Naive B cell (primary cell): ENCODE measurements around the gene ATP2B2. TPM values are rescaled to one million over a fixed set of nuclear protein-coding genes. Genes with fewer than 3 reads are reported as not detected.
A peak's percentile ranks its signal among the peaks of the same experiment; 100 is the strongest.

Source experiments
- ATAC-seq, 2 donors: fragments of 150-1000 bp; cut with Tn5 transposase; 2 replicates each; pipeline ENCODE4 v1.10.0; 2021; ENCODE audit warnings: low read depth in 2 of 2, mild to moderate bottlenecking in 2 of 2, moderate library complexity in 2 of 2
- DNase-seq: peaks from one replicate; pipeline ENCODE4 v3.0.0; 2022
- H3K27ac Mint-ChIP-seq, 6 donors: one replicate each; pipeline ENCODE4 v1.8.0; 2020 to 2022; ENCODE audit warnings: mild to moderate bottlenecking in 6 of 6, mixed read lengths in 6 of 6, moderate library complexity in 5 of 6, inconsistent platforms in 2 of 6
- H3K27me3 Mint-ChIP-seq, 3 donors: one replicate each; pipeline ENCODE4 v1.8.0; 2021 to 2022; ENCODE audit warnings: mixed read lengths in 3 of 3, mild to moderate bottlenecking in 1 of 3
- H3K36me3 Mint-ChIP-seq, 2 donors: one replicate each; pipeline ENCODE4 v1.8.0; 2020 to 2022; ENCODE audit warnings: mixed read lengths in 2 of 2, inconsistent platforms in 1 of 2, mild to moderate bottlenecking in 1 of 2
- H3K4me1 Mint-ChIP-seq, 3 donors: one replicate each; pipeline ENCODE4 v1.8.0; 2020 to 2022; ENCODE audit warnings: mixed read lengths in 3 of 3, inconsistent platforms in 1 of 3, mild to moderate bottlenecking in 1 of 3, moderate library complexity in 1 of 3
- H3K4me3 Mint-ChIP-seq, 8 donors: one replicate each; pipeline ENCODE4 v1.8.0; 2020 to 2022; ENCODE audit warnings: mild to moderate bottlenecking in 8 of 8, mixed read lengths in 8 of 8, moderate library complexity in 8 of 8, inconsistent platforms in 2 of 8
- H3K9me3 Mint-ChIP-seq, 7 donors: one replicate each; pipeline ENCODE4 v1.8.0; 2020 to 2022; ENCODE audit warnings: mixed read lengths in 7 of 7, mild to moderate bottlenecking in 5 of 7, inconsistent platforms in 2 of 7, moderate library complexity in 1 of 7
- polyA plus RNA-seq, 6 donors: library from polyadenylated mRNA; unstranded; fragments of 300-500 nt; fragmentation: Illumina TruSeq; gene quantifications; one replicate each; pipeline ENCODE4 v1.2.3, GENCODE V29; 2021; ENCODE audit warnings: low read depth in 6 of 6

The ATP2B2 gene
- polyA plus RNA-seq, 6 donors from 2014 or later, result 0.06 TPM; not detected in 5

DNA sequence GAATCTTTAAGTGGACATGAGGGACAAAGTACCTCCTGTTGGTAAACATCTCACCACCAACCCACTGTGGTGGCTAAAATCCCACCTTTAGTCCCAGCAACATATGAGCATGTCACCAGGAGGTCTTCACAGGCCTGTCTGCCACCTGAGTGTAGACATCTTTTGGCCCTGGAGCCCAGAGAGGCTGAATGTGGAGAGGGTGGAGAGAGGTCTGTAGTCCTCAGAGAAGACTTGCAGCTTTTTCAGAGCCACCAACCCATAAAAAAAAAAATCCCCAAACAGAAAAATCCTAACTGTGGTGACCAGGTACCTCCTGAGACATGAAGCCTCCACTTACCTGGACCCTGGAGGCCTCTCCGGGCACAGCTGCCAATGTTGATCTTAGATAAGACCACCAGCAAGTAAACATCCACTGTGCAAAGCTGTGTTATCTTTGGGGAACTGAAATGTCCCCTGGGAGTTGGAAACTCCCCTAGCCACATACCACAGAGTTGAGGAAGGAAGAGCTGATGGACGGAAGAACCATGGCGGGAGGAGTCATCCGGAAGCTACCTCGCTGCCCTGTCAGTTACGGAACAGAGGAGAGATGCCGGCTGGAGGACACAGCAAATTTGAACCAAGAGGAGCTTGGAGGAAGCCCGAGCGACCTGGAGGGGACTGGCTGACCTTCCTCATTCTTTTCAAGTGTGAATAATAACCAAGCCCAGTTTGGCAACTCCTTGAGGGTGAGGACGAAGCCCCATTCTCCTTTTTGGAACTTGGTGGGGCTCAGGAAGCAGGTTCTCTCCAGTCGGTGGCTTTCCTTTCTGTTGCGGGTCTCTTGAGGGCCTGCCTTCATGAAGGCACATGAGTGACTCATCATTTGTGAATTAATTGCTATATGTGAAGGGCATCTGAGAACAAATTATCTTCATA is 212.6 kb downstream of the ATP2B2 start, which contains the start of gene GHRL:
Gene GHRL, minus strand, starts transcription at position 443 of the 915 bp plus-strand sequence. CDS start 2,767 bp downstream, outside the sequence.
- H3K36me3 Mint-ChIP-seq, result peaks cover 0 to 10% of the 10 kb centered on the region in 2 donors
- DNase-seq (peak; percentile 78), ATAC-seq (peak; percentile 96 to 97)
- H3K4me3 Mint-ChIP-seq, result peak within 1 kb of the TSS; percentile 66 to 90 (median 86)
- H3K4me1 Mint-ChIP-seq, result peaks cover 29 to 40% (median 37%) of the 10 kb centered on the region in 3 donors
- no peaks in the 10 kb centered on the region for H3K27me3 Mint-ChIP-seq
- H3K27ac Mint-ChIP-seq, result peak within 1 kb of the TSS; percentile 89 to 96 (median 92)
- no peaks in the 10 kb centered on the region for H3K9me3 Mint-ChIP-seq

DNA sequence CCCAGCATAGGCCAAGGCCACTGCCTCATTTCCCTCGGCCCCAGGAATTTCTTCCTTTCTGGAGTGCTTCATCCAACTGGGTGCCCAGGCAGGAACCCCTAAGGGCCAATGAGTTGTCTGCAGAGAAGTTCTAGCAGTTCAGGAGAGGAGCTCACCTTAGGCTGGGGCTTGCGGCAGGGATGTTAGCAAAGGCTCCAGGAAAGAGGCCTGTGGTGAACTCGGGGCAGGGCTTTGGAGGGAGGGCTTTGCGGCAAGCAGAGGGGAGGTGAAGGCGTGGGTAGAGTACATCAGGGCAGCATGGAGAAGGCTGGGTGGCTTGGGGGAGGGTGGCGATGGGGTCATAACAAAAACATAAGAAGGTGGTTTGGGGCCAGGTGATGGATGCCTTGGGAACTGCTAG is 213.7 kb downstream of the ATP2B2 start:
- peak overlapping the region; percentile 27 to 94 (median 90) for H3K27ac Mint-ChIP-seq
- DNase-seq (no peak), ATAC-seq (no peak)
- peaks cover 0 to 4% of the 10 kb centered on the region in 2 donors for H3K36me3 Mint-ChIP-seq
- H3K27me3 Mint-ChIP-seq, result no peaks in the 10 kb centered on the region
- H3K4me1 Mint-ChIP-seq, result peaks cover 29 to 46% (median 44%) of the 10 kb centered on the region in 3 donors
- H3K9me3 Mint-ChIP-seq, result no peaks in the 10 kb centered on the region
- peak overlapping the region in 4 of 8 donors; percentile 47 to 78 (median 70) for H3K4me3 Mint-ChIP-seq

DNA sequence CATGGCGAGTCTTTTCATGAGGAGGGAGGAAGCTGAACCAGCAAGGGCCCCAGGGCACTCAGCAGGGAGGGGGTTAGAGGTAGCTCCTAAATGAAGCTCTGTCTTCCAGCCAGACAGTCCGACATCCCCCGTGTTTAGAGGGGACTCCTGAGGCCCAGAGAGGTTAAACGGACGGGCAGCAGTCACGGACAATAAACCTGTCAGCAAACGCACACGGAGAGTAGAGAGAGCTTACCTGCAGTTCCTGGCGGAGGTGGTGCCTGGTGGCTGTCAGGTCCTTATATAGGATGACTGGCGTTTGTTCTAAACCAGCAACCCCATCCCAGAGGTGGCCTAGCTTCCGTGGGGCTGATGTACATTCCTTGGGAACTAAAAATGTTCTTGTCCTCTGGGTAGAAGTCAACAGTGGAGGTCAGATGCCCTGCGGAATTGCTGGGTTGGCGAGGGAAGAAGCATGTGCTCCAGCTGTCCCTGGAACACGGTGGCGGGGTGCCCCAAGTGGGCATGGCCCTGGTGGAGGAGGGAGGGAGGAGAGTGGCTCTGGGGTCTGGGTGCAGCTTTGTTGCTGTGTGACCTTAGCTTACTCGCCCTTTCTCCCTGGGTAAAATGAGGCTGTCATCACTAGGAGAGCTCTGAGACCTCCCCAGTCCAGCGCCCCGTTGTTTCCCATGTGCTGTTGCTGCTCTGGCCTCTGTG is 214.8 kb downstream of the ATP2B2 start:
- peak overlapping the region in 4 of 6 donors; percentile 33 to 87 (median 68) for H3K27ac Mint-ChIP-seq

DNA sequence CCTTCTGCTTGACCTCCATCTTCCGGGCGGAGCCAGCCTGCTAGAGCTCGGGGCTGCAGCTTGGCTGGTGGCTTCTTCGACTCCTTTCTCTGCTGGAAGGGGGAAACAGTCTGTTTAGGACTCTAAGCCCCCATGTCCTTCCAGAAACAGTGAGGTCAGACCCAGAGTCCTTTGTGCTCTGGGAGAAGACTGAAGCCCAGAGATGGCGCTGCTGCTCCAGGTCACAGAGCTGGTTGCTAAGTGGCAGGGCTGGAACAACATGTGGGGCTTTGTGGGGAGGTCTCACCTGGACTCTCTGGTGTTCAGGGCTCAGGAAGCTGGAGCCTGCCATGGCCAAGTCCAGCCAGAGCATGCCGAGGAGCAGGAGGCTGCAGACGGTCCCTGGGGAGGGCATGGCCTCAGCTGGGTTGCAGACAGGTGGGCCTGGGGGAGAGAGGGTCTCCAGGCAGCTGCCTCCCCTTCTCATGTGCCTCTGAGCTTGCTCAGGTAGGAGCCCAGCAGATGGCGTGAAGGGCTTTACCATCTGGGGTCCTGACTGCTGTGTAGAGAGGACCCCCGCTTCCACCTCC is 215.5 kb downstream of the ATP2B2 start:
- H3K4me3 Mint-ChIP-seq, result no peak overlapping the region
- H3K27me3 Mint-ChIP-seq, result no peaks in the 10 kb centered on the region
- H3K27ac Mint-ChIP-seq, result peak overlapping the region in 3 of 6 donors; percentile 22 to 87 (median 39)
- ATAC-seq (no peak), DNase-seq (no peak)
- no peaks in the 10 kb centered on the region for H3K9me3 Mint-ChIP-seq
- H3K4me1 Mint-ChIP-seq, result peaks cover 31 to 48% (median 43%) of the 10 kb centered on the region in 3 donors
- H3K36me3 Mint-ChIP-seq, result no peaks in the 10 kb centered on the region

More for the DNA sequence above, 214.8 kb downstream of the ATP2B2 start:
- Mint-ChIP-seq H3K36me3 (no peaks in the 10 kb centered on the region), H3K4me1 (peaks cover 29 to 46% (median 44%) of the 10 kb centered on the region in 3 donors), H3K4me3 (no peak overlapping the region), H3K27me3 (no peaks in the 10 kb centered on the region), H3K9me3 (no peaks in the 10 kb centered on the region)
- DNase-seq (no peak), ATAC-seq (no peak)

DNA sequence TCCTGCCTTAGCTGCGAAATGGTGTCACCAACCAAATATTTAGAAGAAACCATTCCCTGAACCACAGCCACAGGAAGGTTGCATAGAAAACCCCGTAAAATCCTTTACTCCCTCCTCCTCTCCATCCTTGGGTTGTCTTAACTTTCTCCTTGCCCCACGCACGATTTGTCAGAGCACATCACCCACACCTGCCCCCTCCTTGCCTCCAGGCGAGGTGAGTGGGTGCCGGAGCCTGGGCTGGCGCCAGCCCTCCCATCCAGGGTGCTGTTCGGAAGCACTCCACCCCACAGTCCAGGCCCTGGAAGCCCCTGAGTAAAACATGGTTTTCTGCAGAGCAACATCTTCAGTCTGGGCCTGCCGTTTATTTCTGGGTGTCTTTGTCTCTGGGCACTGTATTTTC is 216.3 kb downstream of the ATP2B2 start:
- no peaks in the 10 kb centered on the region for H3K9me3 Mint-ChIP-seq
- H3K4me3 Mint-ChIP-seq, result no peak overlapping the region
- peak overlapping the region in 2 of 6 donors; percentile 39 to 42 for H3K27ac Mint-ChIP-seq
- ATAC-seq (no peak), DNase-seq (no peak)
- H3K27me3 Mint-ChIP-seq, result no peaks in the 10 kb centered on the region
- no peaks in the 10 kb centered on the region for H3K36me3 Mint-ChIP-seq
- H3K4me1 Mint-ChIP-seq, result peaks cover 29 to 50% (median 43%) of the 10 kb centered on the region in 3 donors

DNA sequence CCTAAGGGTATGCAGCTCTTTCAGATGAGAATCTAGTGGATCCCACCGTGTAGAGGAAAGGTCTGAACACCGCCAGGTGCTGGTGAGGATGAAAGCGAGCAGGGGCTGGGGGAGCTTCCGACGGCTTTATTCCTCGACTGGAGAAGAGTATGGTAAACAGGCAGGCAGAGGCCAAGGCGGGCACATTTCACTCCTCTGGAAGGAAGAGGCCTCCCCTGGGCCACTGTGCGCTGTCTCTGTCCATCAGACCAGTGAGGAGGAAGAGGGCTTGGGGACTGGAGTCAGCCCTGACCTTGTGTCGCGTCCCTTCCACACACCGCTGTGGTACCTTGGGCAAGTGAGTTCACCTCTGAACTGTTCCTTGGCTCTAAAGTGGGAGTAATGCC is 216.8 kb downstream of the ATP2B2 start:
- ATAC-seq (no peak), DNase-seq (no peak)
- H3K36me3 Mint-ChIP-seq, result no peaks in the 10 kb centered on the region
- H3K4me1 Mint-ChIP-seq, result peaks cover 27 to 45% (median 40%) of the 10 kb centered on the region in 3 donors
- no peaks in the 10 kb centered on the region for H3K9me3 Mint-ChIP-seq
- no peak overlapping the region for H3K4me3 Mint-ChIP-seq
- H3K27ac Mint-ChIP-seq, result peak overlapping the region in 1 of 6 donors; percentile 81
- H3K27me3 Mint-ChIP-seq, result no peaks in the 10 kb centered on the region

DNA sequence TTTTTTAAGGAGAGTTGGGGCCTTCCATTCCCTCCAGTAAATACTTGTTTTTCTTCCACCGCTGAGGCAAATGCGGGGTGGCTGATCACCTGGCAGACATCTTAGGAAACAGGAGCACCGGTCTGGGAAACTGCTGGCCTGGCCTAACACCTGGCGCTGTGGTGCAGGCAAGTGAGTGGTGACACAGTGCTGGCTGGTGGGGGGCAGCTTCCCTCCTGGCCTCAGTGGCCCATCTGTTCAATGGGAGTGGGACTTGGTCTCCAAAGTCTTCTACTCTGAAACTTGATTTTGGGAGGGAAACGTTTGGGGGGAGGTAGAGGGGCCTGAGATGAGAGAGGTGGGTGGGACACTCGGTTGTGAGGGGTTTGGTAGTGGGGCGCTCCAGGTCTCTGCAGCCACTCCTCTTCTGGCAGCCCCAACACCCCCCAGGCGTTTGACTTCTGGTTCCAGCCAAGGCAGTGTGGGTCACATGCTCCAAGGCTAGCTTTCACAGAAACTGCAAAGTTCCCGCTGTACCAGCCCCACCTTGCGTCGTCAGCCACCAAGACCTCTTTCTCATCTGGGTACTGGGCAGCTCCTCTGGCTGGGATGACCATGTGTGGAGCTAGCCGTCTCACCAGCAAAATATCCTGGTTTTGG is 217.3 kb downstream of the ATP2B2 start:
- ATAC-seq (no peak), DNase-seq (no peak)
- Mint-ChIP-seq H3K36me3 (no peaks in the 10 kb centered on the region), H3K27me3 (no peaks in the 10 kb centered on the region), H3K4me1 (peaks cover 26 to 40% (median 39%) of the 10 kb centered on the region in 3 donors), H3K9me3 (no peaks in the 10 kb centered on the region), H3K4me3 (no peak overlapping the region), H3K27ac (peak overlapping the region in 2 of 6 donors; percentile 72 to 81)

DNA sequence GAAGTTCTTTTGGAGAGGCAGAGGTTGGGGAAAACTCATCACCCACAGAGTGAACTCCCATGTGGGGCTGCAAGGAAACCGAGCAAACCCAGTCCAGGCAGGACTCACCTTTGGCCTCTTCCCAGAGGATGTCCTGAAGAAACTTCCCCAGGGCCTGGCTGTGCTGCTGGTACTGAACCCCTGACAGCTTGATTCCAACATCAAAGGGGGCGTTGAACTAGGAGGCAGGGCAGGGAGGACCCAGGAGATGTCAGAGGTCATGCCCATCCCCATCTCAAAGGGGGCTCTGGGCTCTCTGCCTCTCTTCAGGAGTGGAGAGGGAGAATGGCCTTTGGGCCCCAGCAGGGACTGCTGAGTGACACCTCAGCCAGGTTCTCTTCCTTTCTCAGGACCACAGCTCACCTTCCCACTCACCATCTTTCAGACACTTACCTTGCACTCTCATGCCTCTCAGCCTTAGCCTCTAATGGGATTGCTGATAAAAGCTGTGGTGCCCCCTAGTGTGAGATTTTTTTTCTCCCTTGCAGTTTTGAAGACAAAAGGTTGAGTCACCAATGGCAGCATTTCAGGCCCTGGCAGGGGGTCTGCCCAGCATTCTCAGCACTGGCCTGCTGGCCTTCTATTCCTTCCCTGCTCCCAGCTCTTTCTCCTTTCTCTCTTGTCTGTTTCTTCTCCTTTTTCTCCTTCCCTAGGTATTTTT is 218.6 kb downstream of the ATP2B2 start:
- H3K9me3 Mint-ChIP-seq, result no peaks in the 10 kb centered on the region

DNA sequence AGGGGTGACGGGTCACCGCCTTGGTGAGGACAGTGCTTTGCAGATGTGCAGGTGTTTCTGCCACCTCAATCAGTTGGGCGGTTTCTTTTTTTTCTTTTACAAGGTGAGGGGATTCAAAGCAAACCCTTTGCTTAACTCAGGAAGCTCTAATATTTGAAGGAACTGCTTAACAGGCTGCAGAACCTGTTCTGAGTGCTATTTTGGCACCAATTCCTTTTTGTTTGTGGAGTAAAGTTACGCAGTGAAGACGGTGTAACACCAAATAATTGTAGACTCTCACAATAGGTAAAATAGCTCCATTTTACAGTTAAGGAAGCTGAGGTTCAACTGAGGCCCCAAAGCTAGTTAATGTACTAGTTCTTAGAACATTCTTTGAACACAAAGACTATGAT is 219.3 kb downstream of the ATP2B2 start:
- ATAC-seq (no peak), DNase-seq (no peak)
- no peaks in the 10 kb centered on the region for H3K9me3 Mint-ChIP-seq
- H3K4me3 Mint-ChIP-seq, result no peak overlapping the region
- no peaks in the 10 kb centered on the region for H3K36me3 Mint-ChIP-seq
- H3K27me3 Mint-ChIP-seq, result no peaks in the 10 kb centered on the region
- H3K27ac Mint-ChIP-seq, result no peak overlapping the region
- peaks cover 9 to 21% (median 20%) of the 10 kb centered on the region in 3 donors for H3K4me1 Mint-ChIP-seq

More for the DNA sequence above, 218.6 kb downstream of the ATP2B2 start:
- ATAC-seq (peak; percentile 34 to 49), DNase-seq (peak; percentile 23)
- Mint-ChIP-seq H3K27ac (peak overlapping the region in 5 of 6 donors; percentile 0 to 82 (median 19)), H3K4me1 (peaks cover 14 to 27% (median 26%) of the 10 kb centered on the region in 3 donors), H3K36me3 (no peaks in the 10 kb centered on the region), H3K4me3 (no peak overlapping the region), H3K27me3 (no peaks in the 10 kb centered on the region)

DNA sequence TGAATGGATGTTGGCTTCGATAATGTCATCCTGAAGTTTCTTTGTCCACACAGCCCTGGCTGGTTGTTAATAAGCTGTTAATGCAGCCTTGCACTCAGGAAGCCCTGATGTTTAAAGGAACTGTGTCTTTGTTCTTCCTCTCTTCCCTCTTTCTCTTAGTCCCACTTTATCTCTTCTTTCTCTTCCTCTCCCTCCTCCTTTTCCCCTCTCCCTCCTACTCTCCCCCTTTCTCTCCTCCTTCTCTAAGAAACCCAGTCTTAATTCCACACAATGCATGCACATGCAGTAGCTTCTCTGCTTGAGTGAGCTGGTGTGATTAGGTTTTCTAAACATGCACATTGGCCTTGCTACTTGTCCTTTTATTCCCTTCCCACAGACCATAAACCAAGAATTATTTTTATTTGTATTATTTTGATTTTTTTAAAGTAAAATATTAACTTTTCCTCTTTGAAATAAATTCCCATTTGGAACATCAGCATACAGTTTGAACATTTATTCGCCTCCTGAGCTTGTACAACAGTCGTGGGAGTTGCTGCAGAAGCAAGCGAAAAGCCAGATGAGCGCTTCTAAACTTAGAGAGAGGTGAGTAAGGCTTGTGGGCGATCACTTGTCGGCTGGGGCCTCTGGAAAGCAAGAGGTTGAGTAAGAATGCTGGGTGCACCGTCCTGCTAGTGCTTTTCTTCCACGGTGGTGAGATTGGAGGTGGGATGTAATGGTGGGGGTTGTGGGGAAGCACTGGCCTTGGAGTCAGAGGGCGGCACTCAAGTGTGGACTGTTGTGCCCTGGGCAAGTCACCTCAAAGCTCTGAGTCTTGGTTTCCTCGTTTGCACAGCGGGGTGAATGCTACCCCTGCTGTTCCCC is 219.9 kb downstream of the ATP2B2 start:
- H3K4me3 Mint-ChIP-seq, result no peak overlapping the region
- peak overlapping the region in 1 of 6 donors; percentile 50 for H3K27ac Mint-ChIP-seq
- ATAC-seq (no peak), DNase-seq (no peak)
- H3K4me1 Mint-ChIP-seq, result peaks cover 9 to 19% (median 19%) of the 10 kb centered on the region in 3 donors
- H3K9me3 Mint-ChIP-seq, result no peaks in the 10 kb centered on the region
- no peaks in the 10 kb centered on the region for H3K36me3 Mint-ChIP-seq
- H3K27me3 Mint-ChIP-seq, result no peaks in the 10 kb centered on the region

DNA sequence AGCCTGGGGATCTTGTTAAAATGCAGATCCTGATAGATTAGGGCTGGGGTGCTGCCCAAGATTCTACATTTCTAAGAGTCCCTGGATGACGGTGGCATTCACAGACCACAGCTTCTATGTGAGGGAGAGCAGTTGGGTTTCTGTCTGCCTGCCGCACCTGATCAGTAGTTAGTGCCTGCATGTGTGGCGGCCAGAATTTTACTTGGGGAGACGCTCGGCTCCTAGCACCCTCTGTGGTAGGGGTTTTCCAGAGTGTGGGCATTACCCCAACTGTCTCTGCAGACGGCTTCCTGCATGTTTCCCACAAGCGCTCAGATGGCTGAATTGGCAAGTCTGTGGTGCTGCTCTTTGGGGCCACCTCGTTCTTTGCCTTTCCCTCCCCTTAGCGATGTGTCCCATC is 220.9 kb downstream of the ATP2B2 start:
- Mint-ChIP-seq H3K4me3 (no peak overlapping the region), H3K4me1 (peaks cover 9 to 19% (median 19%) of the 10 kb centered on the region in 3 donors), H3K27me3 (no peaks in the 10 kb centered on the region), H3K36me3 (no peaks in the 10 kb centered on the region), H3K27ac (peak overlapping the region in 3 of 6 donors; percentile 50 to 70 (median 67)), H3K9me3 (no peaks in the 10 kb centered on the region)
- DNase-seq (no peak), ATAC-seq (peak; percentile 60 to 66)

DNA sequence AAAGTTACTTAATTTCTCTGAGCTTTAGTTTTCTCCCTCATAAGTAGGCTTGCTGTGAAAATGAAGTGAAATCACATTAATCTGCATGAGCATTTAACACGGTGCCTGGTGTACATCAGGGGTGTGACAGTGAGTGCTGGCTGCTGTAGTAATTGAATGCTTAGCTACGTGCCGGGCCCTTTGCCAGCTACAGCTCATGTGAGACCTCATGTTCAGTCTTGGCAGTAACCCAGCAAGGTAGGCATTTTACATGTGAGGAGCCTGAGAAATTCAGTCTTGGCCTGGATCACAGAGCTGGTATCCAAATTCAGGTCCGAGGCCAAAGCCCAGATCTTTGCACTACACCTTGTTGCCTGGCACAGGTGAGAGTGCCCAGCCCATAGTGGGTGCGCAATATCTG is 221.7 kb downstream of the ATP2B2 start:
- H3K36me3 Mint-ChIP-seq, result no peaks in the 10 kb centered on the region
- H3K9me3 Mint-ChIP-seq, result no peaks in the 10 kb centered on the region
- no peak for ATAC-seq
- H3K4me1 Mint-ChIP-seq, result peaks cover 9 to 19% (median 19%) of the 10 kb centered on the region in 3 donors
- no peaks in the 10 kb centered on the region for H3K27me3 Mint-ChIP-seq
- peak overlapping the region in 1 of 8 donors; percentile 1 for H3K4me3 Mint-ChIP-seq
- no peak overlapping the region for H3K27ac Mint-ChIP-seq
- no peak for DNase-seq
